ENCODE data around the gene ABCA5.

- TF ChIP-seq POLR2A (IDR thresholded peaks at IDR 0.05; ENCODE audit: extremely low read depth, insufficient read length): no peak
- no peak for TF ChIP-seq MYC (IDR thresholded peaks at IDR 0.05; ENCODE audit: low read depth, low read length)
- no peak for TF ChIP-seq CTCF (IDR thresholded peaks at IDR 0.05; ENCODE audit: low read depth, low read length)
Observed at GRCh38 chr17:69346766-69347165, 19.8 kb upstream of the ABCA5 start.
